Activated naive CD4-positive, alpha-beta T cell treated with Interleukin-2 at 50 U/mL for 16 hours (primary cell): ENCODE data around the gene ALOXE3.

ENCODE experiments used
- DNase-seq: peaks from one replicate; pipeline ENCODE4 v3.0.0-alpha.2; 2020

The ALOXE3 gene

DNA sequence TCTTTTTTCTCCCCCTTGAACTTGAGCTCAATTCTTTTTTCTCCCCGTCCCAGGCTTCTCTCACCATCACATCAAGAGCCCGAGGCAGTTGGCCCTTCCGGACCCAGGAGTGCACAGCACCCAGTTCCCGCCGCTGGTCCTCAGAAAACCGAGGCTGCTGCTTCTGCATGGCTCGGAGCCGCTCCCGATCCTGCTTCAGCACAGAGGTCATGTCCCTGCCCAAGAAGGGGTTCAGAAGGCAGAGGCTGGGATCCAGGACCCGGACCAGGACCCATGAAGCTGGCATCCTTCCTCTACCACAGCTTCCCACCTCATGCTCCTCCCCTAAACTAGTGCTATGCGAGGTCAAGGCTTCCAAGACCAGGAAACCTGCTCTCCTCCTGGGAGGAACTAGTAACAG lies 23.4 kb upstream of the ALOXE3 start:
- DNase-seq = no peak

DNA sequence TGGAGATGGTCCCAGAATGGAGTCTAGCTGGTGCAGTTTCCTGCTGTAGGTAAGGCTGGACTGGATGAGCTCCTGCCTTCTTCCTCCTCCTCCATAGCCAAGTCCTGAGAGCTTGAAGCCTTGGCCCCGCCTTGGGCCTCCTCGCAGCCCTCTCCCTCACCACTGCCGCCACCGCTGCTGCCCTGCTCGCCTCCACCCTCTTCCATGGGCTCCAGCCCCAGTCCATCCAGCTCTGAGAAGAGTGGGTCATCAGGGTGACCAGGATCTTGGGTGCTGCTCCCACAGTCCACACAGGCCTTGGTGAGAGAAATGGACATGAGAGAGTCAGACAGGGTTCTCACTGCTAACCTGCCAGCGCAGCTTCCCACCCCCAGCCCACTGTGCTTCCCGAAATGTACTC lies 22.7 kb upstream of the ALOXE3 start:
- no peak for DNase-seq

DNA sequence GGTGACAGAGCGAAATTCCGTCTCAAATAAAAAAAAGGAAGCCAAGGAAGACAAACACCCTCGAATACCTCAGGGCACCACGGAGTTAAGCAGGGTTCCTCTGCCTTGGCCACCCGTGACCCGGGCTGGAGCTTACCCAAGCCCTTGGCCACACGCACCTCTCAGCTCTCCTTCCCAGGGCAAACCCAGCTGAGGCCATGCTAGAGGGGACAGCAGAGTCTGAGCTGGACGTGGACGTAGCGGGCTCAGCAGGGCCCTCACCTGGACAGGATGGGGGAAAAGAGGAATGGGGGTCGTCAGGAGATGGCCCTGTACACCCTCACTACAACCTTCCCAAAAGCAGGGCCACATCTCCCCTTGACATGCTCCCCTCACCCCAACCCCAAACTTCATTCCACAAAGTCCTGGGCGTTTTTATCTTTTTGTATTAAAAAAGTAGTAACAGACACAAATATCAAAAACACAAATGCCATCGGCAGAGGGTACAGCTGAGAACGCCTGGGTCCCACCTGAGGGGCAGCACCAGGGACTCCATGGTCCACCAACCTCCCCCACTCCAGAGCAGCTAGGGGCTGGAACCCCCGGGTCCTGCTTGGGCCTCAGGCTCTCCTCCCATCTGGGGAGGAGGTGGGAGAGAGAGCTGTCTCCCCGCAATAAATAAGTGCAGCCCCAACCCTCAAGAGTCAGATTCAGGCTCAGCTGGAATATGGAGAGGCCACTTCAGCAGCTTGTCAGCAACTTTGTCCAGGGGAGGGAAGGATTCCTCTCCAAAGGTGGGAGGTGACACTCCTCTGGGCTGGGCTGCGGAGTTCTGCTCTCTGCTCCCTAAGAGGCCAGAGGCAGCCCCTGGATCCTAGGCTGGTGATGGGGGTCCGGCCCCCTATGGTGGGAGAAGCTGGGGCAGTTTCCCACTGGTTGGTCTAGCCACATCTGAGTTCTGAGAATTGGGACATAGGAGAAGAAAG lies 22.0 kb upstream of the ALOXE3 start:
- no peak for DNase-seq

DNA sequence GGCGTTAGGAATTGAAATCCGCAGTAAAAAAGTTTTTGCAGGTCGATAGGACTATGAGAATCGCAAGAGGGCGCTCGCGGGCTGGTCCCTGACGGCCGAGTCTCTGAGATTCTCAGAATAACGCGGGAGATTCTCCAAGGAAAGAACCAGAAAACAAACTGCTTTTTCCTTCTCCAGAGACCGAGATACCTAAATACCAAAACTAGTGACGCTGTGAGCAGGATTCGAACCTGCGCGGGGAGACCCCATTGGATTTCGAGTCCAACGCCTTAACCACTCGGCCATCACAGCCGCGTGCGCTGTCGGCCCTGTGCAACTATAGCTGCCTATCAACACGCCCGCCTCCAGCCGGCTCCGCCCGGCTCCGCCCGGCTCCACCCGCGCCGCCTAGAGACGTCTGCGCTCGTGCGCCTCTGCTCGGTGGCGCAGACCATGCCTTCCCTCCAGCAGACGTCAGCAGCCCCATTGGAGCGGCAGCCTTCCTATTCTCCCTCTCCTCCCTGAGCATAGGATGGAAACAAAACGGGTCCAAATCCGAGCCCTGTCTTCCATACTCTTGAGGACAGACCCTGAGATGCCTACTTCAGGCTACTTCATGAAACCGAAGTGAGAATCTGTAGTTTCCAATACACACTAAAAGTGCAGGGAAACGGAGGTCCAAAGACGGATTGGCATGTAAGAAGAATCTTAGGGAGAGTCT lies 20.5 kb upstream of the ALOXE3 start:
- peak; percentile 96 for DNase-seq

DNA sequence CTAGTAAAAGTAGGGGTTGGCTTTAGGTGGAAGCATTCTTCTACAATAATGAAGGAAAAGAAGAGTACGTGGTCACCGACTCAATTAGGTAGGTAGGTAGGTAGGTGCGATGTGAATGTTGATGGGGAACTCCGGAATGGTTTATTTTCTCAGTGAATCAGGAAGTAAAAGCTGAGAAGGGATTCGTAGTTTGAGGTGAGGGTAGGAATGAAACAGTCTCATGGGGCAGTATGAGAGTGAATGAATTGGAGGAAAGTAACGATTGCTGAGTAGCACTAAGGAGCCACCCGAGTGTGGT lies 20.0 kb upstream of the ALOXE3 start:
- DNase-seq = no peak

DNA sequence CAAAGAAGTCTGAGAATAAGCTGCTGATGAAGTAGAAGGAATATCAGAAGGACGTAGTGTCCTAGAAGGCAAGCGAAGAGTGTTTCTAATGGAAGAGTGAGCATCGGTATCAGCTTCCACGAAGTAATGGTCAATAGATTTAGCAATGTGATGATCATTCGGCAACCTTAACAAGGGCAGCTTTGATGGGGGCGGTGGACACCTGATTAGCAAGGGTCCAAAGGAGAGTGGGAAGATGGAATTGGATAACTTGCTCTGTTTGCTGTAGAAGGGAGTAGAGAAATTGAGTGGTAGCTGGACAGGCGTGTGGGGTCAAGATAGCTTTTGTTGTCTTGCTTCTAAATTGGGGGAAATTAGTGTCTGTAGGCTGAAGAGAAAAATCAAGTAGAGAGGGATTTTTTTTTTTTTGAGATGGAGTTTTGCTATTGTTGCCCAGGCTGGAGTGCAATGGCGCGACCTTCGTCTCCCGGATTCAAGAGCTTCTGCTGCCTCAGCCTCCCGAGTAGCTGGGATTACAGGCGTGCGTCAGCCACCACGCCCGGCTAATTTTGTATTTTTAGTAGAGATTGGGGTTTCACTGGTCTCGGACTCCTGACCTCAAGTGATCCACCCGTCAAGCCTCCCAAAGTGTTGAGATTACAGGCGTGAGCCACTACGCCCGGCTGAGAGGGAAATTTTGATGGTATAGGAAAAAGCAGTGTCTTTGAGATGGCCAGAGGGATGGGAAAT lies 19.5 kb upstream of the ALOXE3 start:
- DNase-seq = no peak

DNA sequence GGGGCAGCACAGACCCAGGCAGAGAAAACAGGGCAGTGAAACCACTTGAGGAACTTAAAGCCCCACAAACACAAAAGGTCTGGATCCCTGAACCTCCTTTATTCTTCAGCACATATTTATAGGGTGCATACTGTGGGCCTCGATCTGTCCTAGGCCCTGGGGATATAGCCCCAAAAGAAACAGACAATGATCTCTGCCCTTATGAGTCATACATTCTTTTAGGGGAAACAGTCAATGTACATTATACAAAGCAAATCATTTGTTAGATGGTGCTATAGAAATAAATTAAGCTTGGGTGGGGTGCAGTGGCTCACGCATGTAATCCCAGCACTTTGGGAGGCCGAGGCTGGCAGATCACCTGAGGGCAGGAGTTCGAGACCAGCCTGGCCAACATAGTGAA lies 15.6 kb upstream of the ALOXE3 start:
- DNase-seq = no peak

DNA sequence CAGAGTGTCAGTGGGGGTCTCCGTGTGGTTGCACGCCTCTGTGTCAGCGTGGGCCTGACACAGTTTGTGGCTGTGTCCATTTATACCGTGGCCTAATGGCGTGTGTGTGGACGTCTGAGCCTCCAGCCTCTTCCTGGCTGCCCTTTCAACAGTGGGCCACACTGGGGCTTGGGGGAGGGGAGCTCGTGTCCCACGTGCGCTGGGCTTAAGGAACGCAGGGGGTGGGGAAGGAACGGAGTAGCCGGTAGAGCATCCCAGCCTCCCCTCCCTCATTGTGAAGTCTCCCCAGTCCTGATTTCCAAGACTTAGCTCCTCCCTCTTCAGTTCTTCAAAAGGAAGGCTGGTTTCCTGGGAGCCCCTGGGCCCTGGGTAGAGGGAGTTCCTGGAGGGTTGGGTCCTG lies 15.1 kb upstream of the ALOXE3 start:
- no peak for DNase-seq

DNA sequence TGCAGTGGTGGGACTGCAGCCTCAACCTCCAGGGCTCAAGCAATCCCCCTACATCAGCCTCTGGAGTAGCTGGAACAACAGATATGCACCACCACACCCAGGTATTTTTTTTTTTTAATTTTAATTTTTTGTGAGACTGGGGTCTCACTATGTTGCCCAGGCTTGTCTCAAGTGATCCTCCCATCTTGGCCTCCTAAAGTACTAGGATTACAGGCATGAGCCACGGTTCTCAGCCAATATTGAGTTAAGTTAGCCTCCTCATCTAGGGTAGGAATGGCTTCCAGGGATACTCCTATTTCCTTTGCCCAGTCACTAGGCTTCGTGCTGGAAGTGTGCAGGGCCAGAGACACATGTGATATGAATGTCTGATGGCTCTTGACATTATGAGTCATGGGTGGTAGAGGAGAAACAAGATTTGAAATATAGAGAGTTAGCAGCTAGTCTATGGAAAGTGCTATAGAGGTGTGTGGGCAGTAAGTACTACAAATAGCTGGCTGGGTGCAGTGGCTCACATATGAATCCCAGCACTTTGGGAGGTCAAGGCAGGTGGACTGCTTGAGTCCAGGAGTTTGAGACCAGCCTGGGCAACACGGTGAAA lies 13.6 kb upstream of the ALOXE3 start:
- DNase-seq = no peak

DNA sequence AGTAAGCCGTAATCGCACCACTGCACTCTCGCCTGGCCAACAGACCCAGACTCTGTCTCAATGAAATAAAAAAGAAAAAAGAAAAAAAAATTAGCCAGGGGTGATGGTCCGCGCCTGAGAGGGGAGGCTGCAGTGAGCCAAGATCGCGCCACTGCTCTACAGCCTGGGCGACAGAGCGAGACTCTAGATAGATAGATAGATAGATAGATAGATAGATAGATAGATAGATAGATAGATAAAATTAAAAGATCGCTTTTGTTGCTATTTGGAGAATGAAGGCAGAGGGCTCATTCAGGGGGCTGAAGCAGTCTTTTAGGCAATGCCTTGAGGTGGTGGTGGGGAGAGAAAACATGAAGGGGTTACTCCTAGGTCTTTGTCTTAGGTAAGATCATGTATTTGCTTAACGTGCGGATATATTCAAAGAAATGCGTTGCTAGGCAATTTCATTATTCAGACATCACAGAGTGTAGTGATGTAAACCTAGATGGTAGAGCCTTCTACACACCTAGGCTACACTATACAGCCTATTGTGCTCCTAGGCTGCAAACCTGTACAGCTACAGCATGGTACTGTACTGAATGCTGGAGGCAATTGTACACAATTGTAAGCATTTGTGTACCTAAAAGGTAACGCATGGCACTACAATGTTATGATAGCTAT lies 9.9 kb upstream of the ALOXE3 start:
- DNase-seq = no peak

DNA sequence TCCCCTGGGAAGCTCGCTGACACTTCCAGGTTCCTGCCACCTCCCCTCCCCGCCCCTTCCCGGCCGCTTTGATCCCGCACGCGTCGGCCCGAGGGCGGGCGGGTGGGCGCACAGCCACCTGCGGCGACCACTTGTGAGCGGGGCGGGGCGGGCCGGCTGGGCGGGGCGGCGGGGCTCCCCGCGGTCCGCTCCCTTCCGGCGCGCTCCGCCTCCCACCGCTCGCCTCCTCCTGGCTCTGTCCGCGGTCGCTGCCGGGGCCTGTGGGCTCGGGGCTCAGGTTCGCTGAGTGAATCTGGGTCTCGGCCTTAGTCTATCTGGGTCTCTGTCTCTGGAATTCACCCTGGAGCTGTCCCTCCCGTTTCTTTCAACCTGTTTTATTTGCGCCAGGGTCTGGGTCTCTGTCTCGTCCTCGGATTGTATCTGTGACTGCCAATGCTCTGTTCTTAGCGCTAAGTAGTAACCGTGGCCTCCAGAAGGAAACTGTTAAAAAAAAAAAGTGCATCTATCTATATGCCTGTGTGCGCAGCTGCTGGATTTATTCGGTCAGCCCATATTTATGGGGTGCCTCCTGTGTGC lies 8.3 kb upstream of the ALOXE3 start:
- DNase-seq = peak; percentile 47

DNA sequence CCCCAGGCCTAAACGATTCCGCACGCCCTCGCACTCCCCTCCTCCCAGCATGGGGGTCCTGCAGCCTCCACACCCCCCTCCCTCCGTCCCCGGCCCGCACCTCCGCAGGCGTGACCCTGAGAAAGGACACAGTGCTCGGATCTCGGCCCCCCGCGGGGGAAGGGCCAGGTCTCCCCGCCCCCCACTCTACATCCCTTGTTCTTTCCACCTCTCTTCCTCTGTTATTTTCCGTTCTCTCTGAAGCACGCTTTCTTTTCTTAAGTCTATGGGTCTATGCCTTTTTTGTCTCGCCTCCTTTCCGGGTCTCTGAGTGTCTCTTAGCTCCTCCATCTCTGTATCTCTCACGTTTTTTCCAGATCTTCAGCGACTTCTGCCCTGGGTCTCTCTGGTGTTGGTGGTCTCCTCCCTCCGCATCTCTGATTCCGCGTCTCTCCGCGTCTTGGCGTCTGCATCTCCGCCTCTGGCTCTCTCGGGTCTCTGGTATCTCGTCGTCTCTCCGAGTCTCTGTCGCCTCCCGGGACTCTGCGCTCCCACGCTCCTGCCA lies 7.7 kb upstream of the ALOXE3 start:
- DNase-seq = peak; percentile 16

DNA sequence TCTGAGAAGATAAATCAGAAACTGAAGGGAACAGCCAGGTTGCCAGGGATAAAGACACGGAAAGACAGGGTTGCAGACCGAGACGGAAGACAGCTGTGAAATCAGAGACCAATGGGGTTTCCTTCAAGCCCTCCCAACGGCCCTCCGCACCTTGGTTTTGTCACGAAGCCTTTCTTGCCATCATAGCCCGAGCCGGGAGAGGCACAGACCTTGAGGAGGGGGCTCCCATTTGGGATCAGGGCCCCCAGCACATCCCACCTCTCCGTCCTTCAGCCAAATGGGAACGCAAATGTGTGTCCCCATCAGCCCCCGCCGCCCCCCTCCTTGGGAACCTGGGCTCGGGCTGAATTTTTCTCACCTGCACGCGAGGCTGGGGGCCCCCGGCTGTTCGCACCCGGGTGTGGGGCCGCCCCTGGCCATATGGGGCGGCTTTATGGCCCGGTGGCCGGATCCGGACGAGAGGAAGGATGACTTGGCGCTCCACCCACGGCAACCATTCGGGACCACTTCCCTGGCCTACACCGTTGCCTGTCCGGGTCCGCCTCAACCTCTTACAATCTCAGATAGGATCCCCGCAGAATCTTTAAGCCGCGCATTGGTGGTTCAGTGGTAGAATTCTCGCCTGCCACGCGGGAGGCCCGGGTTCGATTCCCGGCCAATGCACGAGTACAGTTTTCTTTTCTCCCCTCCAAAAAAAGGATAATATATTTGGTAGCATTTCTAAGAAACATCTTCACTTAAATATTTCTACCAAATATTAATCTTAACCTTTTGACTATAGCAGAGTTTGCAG lies 7.0 kb upstream of the ALOXE3 start:
- peak; percentile 89 for DNase-seq

DNA sequence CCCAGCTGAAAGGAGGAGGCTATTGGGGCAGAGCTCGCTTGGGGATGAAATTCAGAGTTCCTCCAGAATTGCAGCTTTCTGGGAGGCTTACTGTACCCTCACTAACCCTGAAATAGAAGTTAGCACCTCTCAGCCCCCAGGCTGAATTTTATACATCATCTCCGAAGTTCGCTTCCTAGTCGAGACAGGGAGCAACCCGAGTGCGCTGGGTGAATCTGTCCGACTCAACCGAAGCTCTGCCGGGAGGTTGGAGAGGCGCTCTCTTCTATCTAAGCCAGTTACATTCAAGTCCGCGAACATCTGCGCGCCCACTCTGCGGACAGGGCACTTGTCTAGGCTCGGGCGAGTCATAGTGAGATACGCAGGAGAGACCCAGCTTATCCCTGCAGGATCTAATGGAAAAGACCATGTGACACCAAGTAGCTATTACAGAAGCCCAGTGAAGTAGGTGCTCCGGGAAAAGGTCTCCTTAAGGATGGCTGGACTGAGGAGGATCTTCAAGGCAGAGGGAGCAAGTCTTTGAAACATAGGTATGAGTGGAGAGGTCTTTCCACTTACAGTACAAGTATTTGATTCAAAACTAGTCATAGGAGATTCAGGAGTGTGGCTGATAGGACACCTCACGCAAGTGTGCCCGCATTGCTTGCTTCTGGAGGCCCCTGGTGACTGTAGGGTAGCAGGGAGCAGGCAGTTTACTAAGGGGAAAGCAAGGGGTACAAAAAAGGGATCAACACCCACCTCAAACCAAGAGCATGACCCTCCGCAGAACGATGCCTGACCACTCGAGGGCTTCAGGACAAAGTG lies 6.2 kb upstream of the ALOXE3 start:
- peak; percentile 28 for DNase-seq

DNA sequence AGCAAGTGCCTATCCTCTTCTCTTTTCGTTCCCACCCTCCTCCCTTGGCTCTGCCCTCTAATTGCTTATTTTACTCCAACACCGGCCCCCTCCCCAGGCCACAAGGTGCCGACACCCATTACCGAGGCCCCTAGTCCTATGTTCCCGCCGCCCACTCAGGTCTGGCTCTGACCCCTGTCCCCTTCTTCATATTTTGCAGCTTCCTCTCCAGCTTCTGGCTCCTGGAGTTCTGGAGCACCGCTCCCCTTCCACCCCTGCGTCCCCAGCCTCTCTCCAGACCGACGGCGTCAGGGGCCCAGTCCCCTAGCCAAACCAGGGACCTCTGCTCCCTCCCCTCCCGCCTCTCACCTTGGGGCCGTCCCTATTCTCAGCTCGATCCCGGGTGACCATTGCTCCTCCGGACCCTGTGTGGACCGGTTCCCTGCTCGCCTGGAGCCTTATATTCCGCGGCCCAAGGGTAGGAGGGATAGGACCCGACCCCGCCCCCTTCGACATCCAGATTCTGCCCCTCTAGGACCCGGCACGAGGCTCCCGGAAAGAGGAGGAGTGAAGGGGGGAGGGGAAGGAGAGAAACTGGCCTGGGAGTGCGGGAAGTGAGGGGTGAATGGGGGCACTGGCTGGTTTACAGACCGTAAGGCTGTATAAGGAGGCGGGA lies 5.5 kb upstream of the ALOXE3 start, which contains the start of gene HES7:
Gene HES7 (minus strand): TSS at position 412 of the 655 bp plus-strand sequence. CDS start 22 bp downstream, at position 390.
- DNase-seq = no peak

DNA sequence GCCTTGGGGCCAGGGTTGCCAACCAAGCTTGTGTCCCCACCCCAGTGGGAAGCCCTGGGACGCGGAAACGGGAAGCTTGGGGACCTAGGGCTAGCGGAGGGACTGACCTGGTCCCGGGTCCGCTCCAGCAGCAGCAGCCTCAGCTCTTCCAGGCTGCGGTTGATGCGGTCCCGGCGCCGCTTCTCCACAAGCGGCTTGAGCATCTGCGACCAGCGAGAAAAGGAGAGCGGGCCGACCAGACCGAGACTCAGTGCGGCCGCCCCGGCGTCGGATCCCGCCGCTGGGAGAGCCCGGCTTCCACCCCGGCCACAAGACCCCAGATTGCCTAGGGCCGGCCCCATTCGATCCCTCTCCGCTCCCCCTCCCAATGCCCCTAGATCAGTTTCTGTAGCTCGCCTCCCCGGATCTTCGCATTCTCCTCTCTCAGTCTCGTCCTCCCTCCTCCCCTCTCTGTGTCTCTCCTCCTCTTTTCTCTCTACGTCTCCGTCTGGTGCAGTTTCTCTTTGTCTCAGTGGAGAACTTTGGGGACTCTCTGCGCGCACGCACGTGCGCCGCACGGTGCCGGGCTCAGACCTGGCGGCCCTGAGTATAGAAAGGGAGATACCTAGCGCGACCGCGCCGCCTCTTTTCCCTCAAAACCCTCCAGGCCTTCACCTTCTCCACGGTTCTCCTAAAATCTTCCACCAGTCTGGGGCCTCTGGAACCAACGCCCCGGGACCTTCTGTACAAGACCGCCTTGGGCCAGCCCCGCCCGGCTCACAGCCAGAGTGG lies 4.8 kb upstream of the ALOXE3 start:
- peak; percentile 58 for DNase-seq

DNA sequence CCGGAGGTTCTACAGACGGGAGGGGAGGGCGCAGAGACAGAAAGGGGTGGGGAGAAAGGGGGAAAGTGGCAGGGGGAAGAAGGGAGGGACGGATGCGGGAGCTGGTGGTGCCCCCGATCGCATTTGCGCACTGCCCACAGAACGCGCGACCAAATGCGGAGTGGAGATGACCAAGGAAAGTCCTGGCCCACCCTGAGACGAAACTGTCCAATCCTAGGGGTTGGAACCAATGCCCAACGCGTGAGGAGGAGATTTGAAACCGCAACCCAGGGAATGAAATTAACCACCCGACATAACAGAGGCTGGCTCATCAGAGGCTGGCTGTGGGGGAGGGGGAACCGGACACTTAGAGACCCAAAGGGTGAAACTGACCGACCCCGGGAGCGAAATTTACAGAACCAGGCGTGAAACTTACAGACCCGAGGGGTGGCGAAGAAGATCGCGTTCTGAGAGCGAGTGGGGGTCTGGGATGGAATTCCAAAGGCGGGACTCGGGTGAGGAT lies 4.2 kb upstream of the ALOXE3 start:
- DNase-seq = peak; percentile 22

DNA sequence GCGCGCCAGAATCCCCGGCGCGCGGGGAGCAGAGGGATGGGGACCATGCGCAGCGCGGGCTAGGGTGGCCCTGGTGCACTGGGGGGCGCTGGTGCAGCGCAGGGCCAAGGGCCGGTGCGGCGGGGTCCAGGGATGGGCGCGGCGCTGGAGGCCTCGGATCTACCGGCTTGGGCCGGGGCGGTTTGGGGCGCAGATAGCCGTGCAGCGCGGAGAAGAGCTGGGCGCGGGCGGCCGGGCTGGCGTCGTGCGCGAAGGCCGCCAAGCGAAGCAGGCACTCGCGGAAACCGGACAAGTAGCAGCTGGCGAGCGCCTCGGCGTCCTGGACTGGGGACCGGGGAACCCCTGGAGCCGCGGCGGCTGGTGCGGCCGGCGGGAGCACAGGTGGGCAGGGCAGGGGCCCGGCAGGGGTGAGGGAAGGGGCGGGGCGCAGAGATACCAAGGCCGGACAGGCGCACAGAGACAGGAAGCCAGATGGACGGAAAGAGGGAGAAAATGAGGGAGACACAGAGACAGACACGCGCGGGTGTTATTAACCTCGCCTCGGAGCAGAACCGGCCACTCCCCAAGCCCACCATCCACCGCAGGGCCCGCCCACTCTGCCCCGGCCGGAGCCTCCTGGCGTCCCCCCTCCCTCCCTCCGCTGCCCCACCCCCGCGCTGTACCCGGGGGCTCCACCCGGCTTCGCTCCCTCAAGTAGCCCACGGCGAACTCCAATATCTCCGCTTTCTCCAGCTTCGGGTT lies 3.5 kb upstream of the ALOXE3 start:
- DNase-seq = peak; percentile 51
